GM12891 (cell line): Measurements from ENCODE around the gene PRSS27.

ENCODE experiments used
- POLR2A ChIP-seq: IDR thresholded peaks from 2 replicates; pipeline ENCODE4 v1.6.1; 2011; ENCODE audit warnings: low read depth, low read length, control low read depth
- POLR2AphosphoS5 ChIP-seq: IDR thresholded peaks from 2 replicates; pipeline ENCODE4 v1.6.1; 2011; ENCODE audit warnings: low read depth, low read length, control low read depth

- no peak for TF ChIP-seq POLR2A
- no peak for TF ChIP-seq POLR2AphosphoS5
Measured at GRCh38 chr16:2706085-2706484, 13.9 kb downstream of the PRSS27 start.
